ENCODE results near the gene KRT77. TPM values are rescaled to one million over a fixed set of nuclear protein-coding genes. Genes with fewer than 3 reads are reported as not detected.

The KRT77 gene
- total and polyA plus RNA-seq, 7 donors = 0.01 TPM; not detected in 6

DNA sequence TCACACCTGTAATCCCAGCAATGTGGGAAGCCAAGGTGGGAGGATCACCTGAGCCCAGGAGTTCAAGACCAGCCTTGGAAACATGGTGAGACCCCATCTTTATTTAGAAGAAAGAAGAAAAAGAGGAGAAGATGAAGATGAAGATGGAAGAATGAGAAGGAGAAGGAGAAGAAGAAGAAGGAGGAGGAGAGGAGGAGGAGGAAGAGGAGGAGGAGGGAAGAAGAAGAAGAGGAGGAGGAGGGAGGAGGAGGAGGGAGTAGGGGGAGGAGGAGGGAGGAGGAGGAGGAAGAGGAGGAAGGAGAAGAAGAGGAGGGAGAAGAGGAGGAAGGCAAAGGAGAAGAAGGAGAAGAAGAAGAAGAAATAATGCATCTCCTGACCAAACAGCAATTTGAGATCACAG lies 14.1 kb downstream of the KRT77 start:
- no peaks in the 10 kb centered on the region for H3K9me3 ChIP-seq
- peaks cover 0 to 42% (median 18%) of the 10 kb centered on the region in 3 donors for H3K27me3 ChIP-seq
- intact Hi-C loops (cut with DNase I) = no loop called here
- DNase-seq = no peak
- H3K4me3 ChIP-seq = no peak overlapping the region
- H3K4me1 ChIP-seq = peaks cover 0 to 17% (median 12%) of the 10 kb centered on the region in 4 donors
- no peak for TF ChIP-seq POLR2A (IDR thresholded peaks at IDR 0.05)
- no peak for TF ChIP-seq EP300 (IDR thresholded peaks at IDR 0.05)
- TF ChIP-seq, protein P1, sequence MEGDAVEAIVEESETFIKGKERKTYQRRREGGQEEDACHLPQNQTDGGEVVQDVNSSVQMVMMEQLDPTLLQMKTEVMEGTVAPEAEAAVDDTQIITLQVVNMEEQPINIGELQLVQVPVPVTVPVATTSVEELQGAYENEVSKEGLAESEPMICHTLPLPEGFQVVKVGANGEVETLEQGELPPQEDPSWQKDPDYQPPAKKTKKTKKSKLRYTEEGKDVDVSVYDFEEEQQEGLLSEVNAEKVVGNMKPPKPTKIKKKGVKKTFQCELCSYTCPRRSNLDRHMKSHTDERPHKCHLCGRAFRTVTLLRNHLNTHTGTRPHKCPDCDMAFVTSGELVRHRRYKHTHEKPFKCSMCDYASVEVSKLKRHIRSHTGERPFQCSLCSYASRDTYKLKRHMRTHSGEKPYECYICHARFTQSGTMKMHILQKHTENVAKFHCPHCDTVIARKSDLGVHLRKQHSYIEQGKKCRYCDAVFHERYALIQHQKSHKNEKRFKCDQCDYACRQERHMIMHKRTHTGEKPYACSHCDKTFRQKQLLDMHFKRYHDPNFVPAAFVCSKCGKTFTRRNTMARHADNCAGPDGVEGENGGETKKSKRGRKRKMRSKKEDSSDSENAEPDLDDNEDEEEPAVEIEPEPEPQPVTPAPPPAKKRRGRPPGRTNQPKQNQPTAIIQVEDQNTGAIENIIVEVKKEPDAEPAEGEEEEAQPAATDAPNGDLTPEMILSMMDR (IDR thresholded peaks at IDR 0.05) = no peak
- no peaks in the 10 kb centered on the region for H3K36me3 ChIP-seq
- no peak overlapping the region for H3K27ac ChIP-seq

GRCh38 chr12:52688481-52688880 lies 14.8 kb downstream of the KRT77 start:
- Histone ChIP-seq H3K4me1 (peaks cover 0 to 17% (median 12%) of the 10 kb centered on the region in 4 donors), H3K4me3 (no peak overlapping the region), H3K9me3 (no peaks in the 10 kb centered on the region), H3K36me3 (no peaks in the 10 kb centered on the region), H3K27ac (no peak overlapping the region), H3K27me3 (peaks cover 0 to 42% (median 18%) of the 10 kb centered on the region in 3 donors)
- 73 to 77% methylated on average over 2 of the region's 2 CpGs for WGBS, 2 donors
- DNase-seq = no peak
- intact Hi-C loops (cut with DNase I) = no loop called here
- TF ChIP-seq POLR2A (IDR thresholded peaks at IDR 0.05) (no peak), EP300 (IDR thresholded peaks at IDR 0.05) (no peak), POLR2AphosphoS5 (IDR thresholded peaks at IDR 0.05) (no peak)
- TF ChIP-seq, protein P1 (IDR thresholded peaks at IDR 0.05) = no peak

DNA sequence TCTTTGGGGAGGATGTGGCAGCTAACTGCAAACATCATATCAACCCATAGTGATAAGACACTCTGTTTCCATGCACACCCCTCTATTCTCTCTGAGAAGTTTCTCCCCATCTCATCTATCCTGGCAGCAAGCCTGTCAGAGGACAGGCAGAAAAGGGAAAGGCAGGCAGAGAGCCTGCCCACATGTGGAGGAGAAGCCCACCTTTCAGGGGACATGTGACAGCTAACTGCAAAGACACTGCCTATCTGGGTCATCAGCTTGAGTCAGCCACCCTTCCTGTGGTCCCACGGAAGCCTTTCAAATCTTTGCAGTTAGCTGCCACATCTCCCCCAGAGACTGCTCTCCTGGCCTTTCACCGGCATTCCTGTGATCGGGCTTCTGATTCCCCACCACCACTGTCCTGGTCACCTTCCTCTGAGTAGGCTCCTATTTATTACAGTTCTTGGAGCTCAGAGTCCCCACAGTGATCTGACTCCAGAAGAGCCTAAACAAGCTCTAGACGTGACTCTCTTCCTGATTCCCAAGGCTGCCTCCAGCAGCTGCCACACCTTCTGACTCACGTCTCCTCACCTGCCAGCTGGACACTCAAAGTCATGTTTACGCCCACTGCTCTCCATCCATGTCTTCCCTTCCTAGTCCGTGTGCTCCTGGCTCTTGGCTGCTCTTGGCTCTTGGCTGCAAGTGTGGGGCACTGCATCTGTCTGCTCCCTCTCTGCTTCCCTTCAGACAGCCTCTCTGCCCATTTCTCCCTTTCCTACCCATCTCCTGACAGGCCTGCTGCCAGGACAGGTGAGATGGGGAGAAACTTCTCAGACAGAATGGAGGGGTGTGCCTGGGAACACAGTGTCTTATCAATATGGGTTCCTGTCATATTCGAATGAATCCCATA lies 15.6 kb downstream of the KRT77 start:
- Histone ChIP-seq H3K27ac (no peak overlapping the region), H3K9me3 (no peaks in the 10 kb centered on the region), H3K4me3 (no peak overlapping the region), H3K36me3 (no peaks in the 10 kb centered on the region), H3K27me3 (peaks cover 0 to 42% (median 18%) of the 10 kb centered on the region in 3 donors), H3K4me1 (peaks cover 0 to 17% (median 12%) of the 10 kb centered on the region in 4 donors)
- TF ChIP-seq EP300 (IDR thresholded peaks at IDR 0.05) (no peak), POLR2A (IDR thresholded peaks at IDR 0.05) (no peak), POLR2AphosphoS5 (IDR thresholded peaks at IDR 0.05) (no peak)
- TF ChIP-seq, protein P1 (IDR thresholded peaks at IDR 0.05) = no peak
- intact Hi-C loops (cut with DNase I) = no loop called here
- no peak for DNase-seq
- WGBS, 2 donors = 38 to 75% methylated on average over 8 of the region's 8 CpGs

GRCh38 chr12:52686756-52687487 lies 16.4 kb downstream of the KRT77 start:
- DNase-seq = no peak
- peaks cover 0 to 17% (median 12%) of the 10 kb centered on the region in 4 donors for H3K4me1 ChIP-seq
- no peak for TF ChIP-seq EP300 (IDR thresholded peaks at IDR 0.05)
- H3K36me3 ChIP-seq = no peaks in the 10 kb centered on the region
- no peak overlapping the region for H3K4me3 ChIP-seq
- intact Hi-C loops (cut with DNase I) = no loop called here
- 57 to 78% methylated on average over 9 of the region's 9 CpGs for WGBS, 2 donors
- no peaks in the 10 kb centered on the region for H3K9me3 ChIP-seq
- H3K27me3 ChIP-seq = peaks cover 0 to 42% (median 18%) of the 10 kb centered on the region in 3 donors
- H3K27ac ChIP-seq = no peak overlapping the region

DNA sequence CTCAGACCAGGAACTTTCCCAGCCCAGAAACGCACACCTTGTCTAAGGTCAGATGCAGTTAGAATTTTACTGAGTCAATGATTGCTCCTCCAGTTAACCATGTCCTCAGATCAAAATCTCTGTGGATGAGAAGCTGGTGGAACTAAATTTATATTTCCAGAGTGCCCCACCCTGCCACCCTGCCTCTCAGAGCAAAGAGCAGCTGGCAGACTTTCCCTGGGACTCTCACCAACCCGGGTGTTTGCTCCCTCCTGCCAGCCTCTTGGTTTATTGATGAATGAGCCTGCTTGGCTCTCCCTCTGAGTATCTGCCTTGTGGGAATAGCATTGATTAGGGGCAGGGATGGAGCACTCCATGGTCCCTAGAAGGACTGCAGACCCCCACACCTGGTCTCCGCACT lies 17.3 kb downstream of the KRT77 start:
- WGBS, 2 donors = 43 to 75% methylated on average over 3 of the region's 3 CpGs
- TF ChIP-seq EP300 (IDR thresholded peaks at IDR 0.05) (no peak), POLR2AphosphoS5 (IDR thresholded peaks at IDR 0.05) (no peak), POLR2A (IDR thresholded peaks at IDR 0.05) (no peak)
- TF ChIP-seq, protein P1 (IDR thresholded peaks at IDR 0.05) = no peak
- Histone ChIP-seq H3K36me3 (no peaks in the 10 kb centered on the region), H3K27me3 (peaks cover 0 to 40% (median 18%) of the 10 kb centered on the region in 3 donors), H3K9me3 (no peaks in the 10 kb centered on the region), H3K4me1 (peaks cover 0 to 12% (median 8%) of the 10 kb centered on the region in 4 donors), H3K27ac (no peak overlapping the region), H3K4me3 (no peak overlapping the region)
- intact Hi-C loops (cut with DNase I) = no loop called here
- DNase-seq = no peak

Measured in sigmoid colon (tissue), 7 donors.